Measurements from ENCODE around the gene KIF21A.

KIF21A gene

DNA sequence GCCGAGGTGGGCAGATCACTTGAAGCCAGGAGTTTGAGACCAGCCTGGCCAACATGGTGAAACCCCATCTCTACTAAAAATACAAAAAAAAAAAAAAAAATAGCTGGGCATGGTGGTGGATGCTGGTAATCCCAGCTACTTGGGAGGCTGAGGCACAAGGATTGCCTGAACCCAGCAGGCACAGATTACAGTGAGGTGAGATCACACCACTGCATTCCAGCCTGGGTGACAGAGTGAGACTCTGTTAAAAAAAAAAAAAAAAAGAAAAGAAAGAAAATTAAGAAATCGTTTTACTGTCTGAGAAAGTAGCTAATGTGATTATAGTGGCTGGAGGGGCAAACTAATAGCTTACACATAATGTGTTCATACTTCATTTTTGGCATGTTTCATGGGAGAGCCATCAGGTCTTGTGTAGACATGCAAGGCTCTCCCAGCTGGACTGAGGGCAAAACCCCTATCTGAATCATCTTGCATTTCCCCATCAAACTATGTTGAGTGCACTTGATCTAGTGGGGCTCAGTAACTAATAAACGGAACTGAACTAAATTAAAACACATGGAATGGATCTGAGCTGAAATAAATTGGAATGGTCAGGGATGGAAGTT is 16.2 kb downstream of the KIF21A start:
- no peak for DNase-seq
- peak overlapping the region in 1 of 2 donors; percentile 5 for H3K27ac Mint-ChIP-seq
- H3K9me3 Mint-ChIP-seq = no peaks in the 10 kb centered on the region
- no peak overlapping the region for H3K4me3 Mint-ChIP-seq
- no peaks in the 10 kb centered on the region for H3K27me3 Mint-ChIP-seq
- H3K36me3 Mint-ChIP-seq (ENCODE audit: insufficient read depth) = no peaks in the 10 kb centered on the region
- peaks cover 9 to 30% of the 10 kb centered on the region in 2 donors for H3K4me1 Mint-ChIP-seq (ENCODE audit: low read depth in 2 of 2)
- no peak for ATAC-seq (replicated peaks)

DNA sequence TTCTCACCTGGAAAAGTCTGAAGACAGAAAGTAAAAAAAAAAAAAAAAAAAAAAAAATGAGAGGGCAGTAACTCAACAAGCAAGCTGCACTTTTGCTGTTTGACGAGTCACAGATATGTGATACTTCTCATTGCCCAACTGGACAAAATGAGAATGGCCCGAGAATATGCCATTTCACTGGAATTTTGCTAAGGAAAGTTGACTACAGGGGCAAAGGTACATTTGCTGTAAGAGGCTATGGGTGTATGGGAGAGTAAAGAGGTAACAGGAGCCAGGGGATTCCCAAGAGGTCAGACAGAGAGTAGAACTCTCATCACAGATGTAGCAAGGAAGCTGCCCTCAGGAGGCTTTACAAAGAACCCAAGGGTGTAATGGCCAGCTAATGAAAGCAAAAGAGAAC is 22.9 kb downstream of the KIF21A start:
- no peak for DNase-seq
- peaks cover 4 to 19% of the 10 kb centered on the region in 2 donors for H3K4me1 Mint-ChIP-seq (ENCODE audit: low read depth in 2 of 2)
- ATAC-seq (replicated peaks) = no peak
- H3K4me3 Mint-ChIP-seq = no peak overlapping the region
- H3K9me3 Mint-ChIP-seq = peaks cover 0 to 3% of the 10 kb centered on the region in 2 donors
- no peaks in the 10 kb centered on the region for H3K27me3 Mint-ChIP-seq
- no peaks in the 10 kb centered on the region for H3K36me3 Mint-ChIP-seq (ENCODE audit: insufficient read depth)
- peak overlapping the region in 1 of 2 donors; percentile 36 for H3K27ac Mint-ChIP-seq

DNA sequence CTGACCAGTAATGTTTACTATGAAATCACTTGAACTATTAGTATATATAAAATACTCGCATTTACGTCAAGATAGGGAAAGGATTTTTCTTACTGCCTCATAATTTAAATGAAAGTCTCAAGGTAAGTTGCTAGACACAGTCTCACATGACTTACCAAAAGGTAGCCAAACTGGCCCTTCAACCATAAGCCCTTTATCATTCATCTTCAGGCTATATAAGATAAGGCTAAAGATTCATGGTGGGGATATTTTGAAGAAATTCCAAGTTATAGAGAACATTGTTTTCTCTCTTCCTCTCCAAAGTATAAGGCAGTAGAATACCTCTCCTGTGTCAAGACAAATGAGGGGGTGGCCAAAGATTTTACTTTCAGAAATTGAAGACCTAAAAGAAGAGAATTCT is 23.4 kb downstream of the KIF21A start:
- Mint-ChIP-seq H3K27me3 (no peaks in the 10 kb centered on the region), H3K4me1 (ENCODE audit: low read depth in 2 of 2) (peaks cover 4 to 20% of the 10 kb centered on the region in 2 donors), H3K36me3 (ENCODE audit: insufficient read depth) (no peaks in the 10 kb centered on the region), H3K4me3 (no peak overlapping the region), H3K9me3 (peaks cover 0 to 3% of the 10 kb centered on the region in 2 donors), H3K27ac (peak overlapping the region in 1 of 2 donors; percentile 36)
- ATAC-seq (replicated peaks) (no peak), DNase-seq (no peak)

DNA sequence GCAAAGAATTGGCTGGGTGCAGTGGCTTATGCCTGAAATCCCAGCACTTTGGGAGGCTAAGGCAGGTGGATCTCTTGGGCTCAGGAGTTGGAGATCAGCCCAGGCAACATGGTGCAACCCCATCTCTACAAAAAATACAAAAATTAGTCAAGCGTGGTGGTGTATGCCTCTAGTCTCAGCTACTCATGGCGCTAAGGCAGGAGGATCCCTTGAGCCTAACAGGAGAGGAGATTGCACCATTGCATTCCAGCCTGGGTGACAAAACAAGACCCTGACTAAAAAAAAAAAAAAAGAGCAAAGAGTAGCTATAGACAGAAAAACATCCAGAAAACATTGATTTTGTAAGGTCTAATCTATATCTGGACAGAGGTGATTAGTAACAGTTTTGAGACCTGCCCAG is 25.0 kb downstream of the KIF21A start:
- ATAC-seq (replicated peaks) (no peak), DNase-seq (no peak)
- Mint-ChIP-seq H3K27ac (no peak overlapping the region), H3K4me1 (ENCODE audit: low read depth in 2 of 2) (peaks cover 7 to 28% of the 10 kb centered on the region in 2 donors), H3K4me3 (no peak overlapping the region), H3K27me3 (no peaks in the 10 kb centered on the region), H3K9me3 (peaks cover 0 to 3% of the 10 kb centered on the region in 2 donors), H3K36me3 (ENCODE audit: insufficient read depth) (no peaks in the 10 kb centered on the region)

DNA sequence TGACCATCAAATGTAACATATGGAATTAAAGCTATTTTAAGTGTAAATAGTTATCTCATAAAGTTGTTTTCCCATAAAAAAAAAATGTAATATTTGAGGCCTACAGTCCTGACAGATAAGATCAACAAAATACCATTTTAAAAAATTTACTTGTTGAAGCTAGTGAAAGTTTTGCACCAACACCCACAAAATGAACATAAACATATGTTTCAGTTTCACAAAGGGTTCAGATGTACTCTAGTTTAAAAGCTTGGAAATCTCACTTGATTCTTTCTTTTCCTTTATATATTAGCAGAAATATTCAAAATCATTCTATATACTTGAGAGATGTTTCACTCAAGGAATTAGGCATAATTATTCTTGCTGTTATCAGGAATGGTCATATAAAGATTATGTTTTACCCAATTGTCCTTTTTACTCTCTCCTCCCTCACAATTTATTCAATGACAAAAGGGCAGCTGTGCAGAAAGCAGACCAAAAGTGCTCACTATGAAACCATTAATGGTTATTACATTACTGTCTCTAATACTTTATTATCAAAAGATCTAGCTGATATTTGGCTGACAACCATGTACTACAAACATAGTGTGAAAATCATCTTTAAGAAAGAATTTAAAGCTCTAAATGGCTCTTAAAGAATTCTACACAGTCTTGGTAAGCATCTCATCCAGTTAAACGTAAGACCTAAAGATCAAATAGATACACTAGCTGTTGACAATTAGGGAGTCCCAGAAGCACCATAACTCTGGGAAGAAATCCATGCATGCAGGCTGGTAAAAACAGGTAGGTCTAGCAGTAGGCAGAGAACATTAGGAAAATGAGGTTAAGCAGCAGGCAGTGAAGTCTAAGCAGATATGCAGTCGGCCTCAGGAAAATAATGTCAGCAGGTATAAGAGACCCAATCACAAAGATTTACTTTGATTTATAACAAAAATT is 28.8 kb downstream of the KIF21A start:
- peak overlapping the region in 1 of 2 donors; percentile 14 for H3K4me3 Mint-ChIP-seq
- H3K4me1 Mint-ChIP-seq (ENCODE audit: low read depth in 2 of 2) = peaks cover 4 to 29% of the 10 kb centered on the region in 2 donors
- H3K9me3 Mint-ChIP-seq = no peaks in the 10 kb centered on the region
- peak overlapping the region in 1 of 2 donors; percentile 17 for H3K27ac Mint-ChIP-seq
- H3K27me3 Mint-ChIP-seq = no peaks in the 10 kb centered on the region
- DNase-seq = no peak
- peaks cover 5% of the 10 kb centered on the region for H3K36me3 Mint-ChIP-seq (ENCODE audit: insufficient read depth)
- ATAC-seq (replicated peaks) = no peak

DNA sequence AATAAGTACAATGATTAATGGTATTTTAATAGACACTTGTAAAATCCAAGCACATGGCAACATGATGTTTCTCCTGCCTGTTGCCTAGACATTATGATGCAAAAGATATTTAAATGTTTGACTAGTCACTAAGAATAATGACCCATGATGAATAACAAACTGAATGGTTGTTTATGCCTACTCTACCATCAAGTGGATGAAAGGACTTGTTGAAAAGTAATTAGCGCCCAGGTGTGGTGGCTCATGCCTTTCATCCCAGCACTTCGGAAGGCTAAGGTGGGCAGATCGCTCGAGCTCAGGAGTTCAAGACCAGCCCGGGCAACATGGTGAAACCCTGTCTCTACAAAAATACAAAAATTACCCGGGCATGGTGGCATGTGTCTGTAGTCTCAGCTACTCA is 30.7 kb downstream of the KIF21A start:
- DNase-seq = no peak
- H3K4me1 Mint-ChIP-seq (ENCODE audit: low read depth in 2 of 2) = peaks cover 8 to 40% of the 10 kb centered on the region in 2 donors
- H3K27me3 Mint-ChIP-seq = no peaks in the 10 kb centered on the region
- no peak overlapping the region for H3K27ac Mint-ChIP-seq
- no peak for ATAC-seq (replicated peaks)
- H3K4me3 Mint-ChIP-seq = no peak overlapping the region
- H3K36me3 Mint-ChIP-seq (ENCODE audit: insufficient read depth) = peaks cover 7% of the 10 kb centered on the region
- no peaks in the 10 kb centered on the region for H3K9me3 Mint-ChIP-seq

DNA sequence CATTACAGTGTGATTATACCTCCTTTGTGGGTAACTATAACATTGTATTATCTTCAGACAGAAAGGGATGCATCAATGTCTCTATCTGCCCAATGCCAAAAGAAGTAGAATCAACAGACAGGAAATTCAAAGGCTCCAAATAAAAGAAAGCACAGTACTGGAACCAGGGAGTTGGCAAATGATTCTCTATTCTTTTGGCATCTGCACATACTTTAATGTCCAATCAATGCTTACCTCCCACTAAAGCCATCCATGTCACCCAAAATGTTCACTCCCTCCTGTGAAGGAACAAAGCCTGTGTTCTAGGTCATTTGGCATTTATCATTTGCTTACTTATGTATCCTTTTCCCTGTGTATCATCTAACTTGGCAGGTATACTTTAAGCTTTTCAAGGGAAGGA is 36.7 kb downstream of the KIF21A start:
- peaks cover 3% of the 10 kb centered on the region for H3K36me3 Mint-ChIP-seq (ENCODE audit: insufficient read depth)
- peak overlapping the region in 1 of 2 donors; percentile 47 for H3K4me3 Mint-ChIP-seq
- H3K27ac Mint-ChIP-seq = peak overlapping the region in 1 of 2 donors; percentile 30
- peak; percentile 12 for ATAC-seq (replicated peaks)
- no peaks in the 10 kb centered on the region for H3K9me3 Mint-ChIP-seq
- H3K27me3 Mint-ChIP-seq = no peaks in the 10 kb centered on the region
- H3K4me1 Mint-ChIP-seq (ENCODE audit: low read depth in 2 of 2) = peaks cover 16 to 38% of the 10 kb centered on the region in 2 donors
- no peak for DNase-seq

DNA sequence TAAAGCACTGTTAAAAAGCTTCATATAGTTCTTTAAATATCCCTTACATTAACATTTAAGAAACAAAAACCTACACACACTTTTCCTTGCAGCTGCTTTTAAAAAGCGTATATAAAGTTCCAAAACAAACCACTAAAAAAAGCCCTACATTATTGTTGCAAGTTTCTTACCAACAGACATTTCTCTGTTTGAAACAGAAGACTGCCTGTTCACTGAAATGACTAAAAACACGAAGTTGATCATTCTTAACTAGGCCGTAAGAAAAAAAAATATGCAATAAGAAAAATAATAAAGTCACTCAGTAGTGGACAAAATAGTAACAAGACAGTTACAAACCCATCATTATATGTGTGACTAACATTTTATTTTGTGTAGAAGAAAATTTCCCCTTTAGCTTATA is 37.3 kb downstream of the KIF21A start:
- Mint-ChIP-seq H3K9me3 (no peaks in the 10 kb centered on the region), H3K27ac (peak overlapping the region in 1 of 2 donors; percentile 30), H3K36me3 (ENCODE audit: insufficient read depth) (peaks cover 3% of the 10 kb centered on the region), H3K4me3 (peak overlapping the region in 1 of 2 donors; percentile 5), H3K4me1 (ENCODE audit: low read depth in 2 of 2) (peaks cover 16 to 35% of the 10 kb centered on the region in 2 donors), H3K27me3 (no peaks in the 10 kb centered on the region)
- ATAC-seq (replicated peaks) (no peak), DNase-seq (no peak)

DNA sequence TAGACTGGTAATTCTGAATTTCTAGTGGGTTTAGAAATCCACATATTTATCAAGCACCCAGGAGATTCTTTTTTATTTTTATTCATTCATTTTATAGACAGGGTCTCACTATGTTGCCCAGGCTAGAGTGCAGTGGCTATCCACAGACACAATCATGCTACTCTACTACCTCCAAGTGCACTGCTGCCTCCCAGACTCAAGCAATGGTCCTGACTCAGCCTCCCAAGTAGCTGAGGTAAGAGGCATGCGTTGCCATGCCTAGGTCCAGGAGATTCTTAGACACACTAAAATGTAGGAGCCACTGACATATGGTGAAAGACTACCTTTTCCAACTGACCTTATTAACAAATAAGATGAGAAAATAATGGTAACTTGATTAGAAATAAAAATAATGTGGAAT is 38.9 kb downstream of the KIF21A start:
- DNase-seq = no peak
- no peaks in the 10 kb centered on the region for H3K9me3 Mint-ChIP-seq
- no peak overlapping the region for H3K27ac Mint-ChIP-seq
- H3K4me3 Mint-ChIP-seq = no peak overlapping the region
- peaks cover 3% of the 10 kb centered on the region for H3K36me3 Mint-ChIP-seq (ENCODE audit: insufficient read depth)
- peaks cover 16 to 35% of the 10 kb centered on the region in 2 donors for H3K4me1 Mint-ChIP-seq (ENCODE audit: low read depth in 2 of 2)
- ATAC-seq (replicated peaks) = no peak
- H3K27me3 Mint-ChIP-seq = no peaks in the 10 kb centered on the region

DNA sequence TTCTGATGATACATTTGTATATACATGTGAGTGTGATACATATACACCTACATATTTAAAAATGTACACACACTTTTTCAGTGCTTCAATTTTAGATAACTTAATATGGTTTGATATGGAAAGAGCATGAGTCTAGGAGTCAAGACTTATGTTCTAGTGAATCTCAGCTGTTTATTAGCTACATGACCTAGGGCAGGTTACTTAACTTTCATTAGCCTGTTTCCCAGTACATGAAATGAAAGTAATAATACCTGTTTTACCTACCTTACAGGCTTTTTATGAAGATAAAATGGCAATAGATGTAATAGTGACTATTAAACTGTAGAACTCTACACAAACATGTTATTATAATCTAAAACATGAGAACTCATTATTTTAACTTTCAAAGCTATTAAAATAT is 39.5 kb downstream of the KIF21A start:
- Mint-ChIP-seq H3K4me3 (no peak overlapping the region), H3K27ac (no peak overlapping the region), H3K9me3 (no peaks in the 10 kb centered on the region), H3K36me3 (ENCODE audit: insufficient read depth) (peaks cover 2% of the 10 kb centered on the region), H3K27me3 (no peaks in the 10 kb centered on the region), H3K4me1 (ENCODE audit: low read depth in 2 of 2) (peaks cover 14 to 32% of the 10 kb centered on the region in 2 donors)
- DNase-seq (no peak), ATAC-seq (replicated peaks) (no peak)

DNA sequence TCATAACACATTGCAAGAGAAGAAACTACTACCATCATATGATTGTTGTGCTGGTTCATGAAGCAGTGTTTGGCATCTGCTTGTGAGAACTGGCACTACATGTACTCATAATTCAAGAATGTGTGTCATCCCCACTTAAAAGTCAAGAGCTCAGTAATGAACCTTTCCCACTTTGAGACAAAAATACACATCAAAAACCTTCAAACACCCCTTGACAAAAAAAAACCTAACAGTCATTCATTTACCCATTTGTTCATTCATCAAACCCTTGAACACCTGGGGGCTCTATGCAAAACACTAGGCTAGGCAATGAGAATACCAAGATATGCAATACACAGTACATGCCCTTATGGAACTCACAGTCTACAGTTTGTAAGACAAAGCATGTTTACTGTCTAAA is 40.0 kb downstream of the KIF21A start:
- Mint-ChIP-seq H3K36me3 (ENCODE audit: insufficient read depth) (no peaks in the 10 kb centered on the region), H3K27me3 (no peaks in the 10 kb centered on the region), H3K4me1 (ENCODE audit: low read depth in 2 of 2) (peaks cover 14 to 28% of the 10 kb centered on the region in 2 donors), H3K9me3 (no peaks in the 10 kb centered on the region), H3K4me3 (no peak overlapping the region), H3K27ac (no peak overlapping the region)
- DNase-seq = no peak
- no peak for ATAC-seq (replicated peaks)

DNA sequence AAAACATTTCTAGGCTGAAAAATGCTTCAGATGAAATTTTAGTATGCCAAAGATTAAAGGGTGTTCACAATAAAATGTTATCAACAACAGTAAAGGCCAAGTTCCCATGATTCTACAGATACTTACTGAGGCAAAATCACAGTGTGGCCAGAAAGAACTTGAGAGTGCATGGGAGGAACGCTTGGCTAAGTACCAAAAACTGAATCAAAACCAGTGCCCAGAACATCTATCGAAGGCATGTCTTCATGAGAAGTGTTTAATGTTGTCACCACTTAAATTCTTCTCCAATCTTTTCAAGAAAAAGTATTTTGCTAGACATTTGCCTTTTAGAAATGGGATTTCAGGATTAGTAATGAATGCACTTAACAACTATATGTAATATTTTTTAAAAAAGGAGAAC is 41.5 kb downstream of the KIF21A start:
- no peaks in the 10 kb centered on the region for H3K36me3 Mint-ChIP-seq (ENCODE audit: insufficient read depth)
- ATAC-seq (replicated peaks) = no peak

DNA sequence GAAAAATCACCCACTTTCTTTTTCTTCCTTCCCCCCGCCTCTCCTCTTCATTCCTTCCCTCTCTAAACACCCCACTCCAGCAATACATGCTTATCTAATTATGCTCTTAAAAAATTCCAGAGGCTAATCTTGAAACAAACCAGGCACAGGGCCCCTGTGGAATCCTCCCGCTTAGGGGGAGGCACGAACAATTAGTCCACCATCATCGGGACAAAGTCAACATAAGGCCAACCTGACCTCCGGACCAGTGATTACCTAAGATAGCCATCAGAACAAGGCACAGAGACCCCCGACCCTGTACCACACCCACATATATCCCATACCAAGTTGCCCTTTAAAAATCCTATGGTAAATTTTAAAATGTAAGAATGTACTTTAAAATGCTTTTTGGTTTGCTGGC is 47.1 kb downstream of the KIF21A start:
- no peaks in the 10 kb centered on the region for H3K27me3 Mint-ChIP-seq
- no peak for DNase-seq
- no peaks in the 10 kb centered on the region for H3K36me3 Mint-ChIP-seq (ENCODE audit: insufficient read depth)
- no peak overlapping the region for H3K4me3 Mint-ChIP-seq
- peaks cover 6 to 26% of the 10 kb centered on the region in 2 donors for H3K4me1 Mint-ChIP-seq (ENCODE audit: low read depth in 2 of 2)
- no peak overlapping the region for H3K27ac Mint-ChIP-seq
- H3K9me3 Mint-ChIP-seq = no peaks in the 10 kb centered on the region
- no peak for ATAC-seq (replicated peaks)

More for the DNA sequence above, 41.5 kb downstream of the KIF21A start:
- H3K27me3 Mint-ChIP-seq = no peaks in the 10 kb centered on the region
- no peak overlapping the region for H3K4me3 Mint-ChIP-seq
- H3K9me3 Mint-ChIP-seq = no peaks in the 10 kb centered on the region
- H3K27ac Mint-ChIP-seq = no peak overlapping the region
- peaks cover 6 to 17% of the 10 kb centered on the region in 2 donors for H3K4me1 Mint-ChIP-seq (ENCODE audit: low read depth in 2 of 2)
- no peak for DNase-seq

DNA sequence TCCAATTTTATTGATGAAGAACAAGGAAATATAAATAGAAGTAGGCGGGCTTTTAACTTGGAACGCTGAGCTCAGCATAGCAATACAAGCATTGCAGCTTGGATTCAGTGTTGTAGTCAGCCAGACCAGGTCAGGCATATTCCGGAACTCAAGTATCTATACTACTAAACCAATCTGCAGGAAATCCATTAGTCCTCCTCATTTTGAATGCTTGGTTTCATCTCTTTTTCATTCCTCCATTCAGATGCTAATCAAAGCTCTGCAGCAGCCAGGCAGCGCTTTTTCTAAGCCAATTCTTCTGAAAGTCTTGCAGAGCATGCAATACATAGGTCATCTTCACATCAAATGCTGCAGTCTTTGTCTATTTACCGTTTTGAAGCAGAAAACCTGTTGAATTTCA is 49.0 kb downstream of the KIF21A start:
- no peak overlapping the region for H3K4me3 Mint-ChIP-seq

More for the DNA sequence above, 49.0 kb downstream of the KIF21A start:
- H3K4me1 Mint-ChIP-seq (ENCODE audit: low read depth in 2 of 2) = peaks cover 9 to 20% of the 10 kb centered on the region in 2 donors
- no peaks in the 10 kb centered on the region for H3K9me3 Mint-ChIP-seq
- no peaks in the 10 kb centered on the region for H3K27me3 Mint-ChIP-seq
- no peak for ATAC-seq (replicated peaks)
- DNase-seq = no peak
- no peak overlapping the region for H3K27ac Mint-ChIP-seq
- no peaks in the 10 kb centered on the region for H3K36me3 Mint-ChIP-seq (ENCODE audit: insufficient read depth)

All from effector memory CD8-positive, alpha-beta T cell (primary cell).